PFSK-1 (cell line): Measurements from ENCODE around the gene MOK.

Experiments used
- POLR2AphosphoS5 ChIP-seq: IDR thresholded peaks from 2 replicates; pipeline ENCODE4 v1.6.1; 2012; ENCODE audit warnings: low read depth, mild to moderate bottlenecking, control low read depth, low read length, moderate library complexity
- SIN3A ChIP-seq: IDR thresholded peaks from 2 replicates; pipeline ENCODE4 v1.6.1; 2012; ENCODE audit warnings: mild to moderate bottlenecking, low read length, moderate library complexity, borderline replicate concordance; ENCODE audit not compliant: insufficient read depth
- TAF1 ChIP-seq: IDR thresholded peaks from 2 replicates; pipeline ENCODE4 v1.6.1; 2012; ENCODE audit warnings: low read length, control low read depth, borderline replicate concordance; ENCODE audit not compliant: insufficient read depth
- TF ChIP-seq, protein P1 (sequence below), 2 experiments: IDR thresholded peaks; 2 replicates each; pipeline versions ENCODE4 v1.6.1 to v1.8.0; 2011 to 2012; ENCODE audit warnings: low read depth in 2 of 2, low read length in 2 of 2, control low read depth in 1 of 2, inconsistent platforms in 1 of 2, mild to moderate bottlenecking in 1 of 2, moderate library complexity in 1 of 2; ENCODE audit not compliant: insufficient read depth in 1 of 2

DNA sequence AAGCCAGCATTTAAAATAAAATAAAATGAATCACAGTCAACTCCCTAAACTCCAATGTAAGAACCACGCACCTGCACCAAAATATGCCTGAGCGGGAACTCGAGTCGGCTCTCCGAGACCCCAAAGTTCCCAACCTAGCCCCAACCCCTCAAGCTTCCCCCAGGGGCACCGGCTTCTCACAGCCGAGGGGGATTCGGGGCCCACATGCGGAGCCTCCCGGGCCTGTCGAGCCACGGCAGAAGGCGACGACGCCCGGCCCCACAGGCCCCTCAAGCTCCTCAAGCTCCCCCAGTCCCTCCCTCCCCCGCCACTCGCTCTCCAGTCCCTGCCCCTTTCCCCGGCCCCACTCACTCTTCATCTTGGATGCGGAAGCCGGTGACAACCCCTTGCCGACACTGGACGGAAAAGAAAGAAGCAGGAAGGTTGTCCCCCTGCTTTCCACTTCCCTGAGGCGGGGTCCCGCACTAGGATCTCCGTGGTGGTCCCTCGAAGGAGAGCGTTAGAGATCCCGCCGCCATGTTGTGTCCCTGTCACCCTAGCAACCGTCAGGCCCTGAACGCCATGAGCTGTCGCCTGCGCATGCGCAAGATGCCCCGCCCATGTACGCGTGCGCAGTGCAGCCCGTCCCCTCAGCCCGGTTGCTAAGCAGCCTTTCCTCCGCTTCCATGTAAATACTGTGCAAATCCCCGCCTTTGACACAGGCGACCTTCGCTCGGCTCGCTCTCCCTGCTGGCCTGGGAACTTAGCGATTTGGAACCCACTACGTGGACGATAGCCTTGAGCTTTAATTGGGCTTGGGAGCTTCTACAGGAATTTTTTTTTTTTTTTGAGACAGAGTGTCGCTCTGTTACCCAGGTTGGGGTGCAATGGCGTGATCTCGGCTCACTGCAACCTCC is at the start of gene MOK:
- TF ChIP-seq, protein P1, sequence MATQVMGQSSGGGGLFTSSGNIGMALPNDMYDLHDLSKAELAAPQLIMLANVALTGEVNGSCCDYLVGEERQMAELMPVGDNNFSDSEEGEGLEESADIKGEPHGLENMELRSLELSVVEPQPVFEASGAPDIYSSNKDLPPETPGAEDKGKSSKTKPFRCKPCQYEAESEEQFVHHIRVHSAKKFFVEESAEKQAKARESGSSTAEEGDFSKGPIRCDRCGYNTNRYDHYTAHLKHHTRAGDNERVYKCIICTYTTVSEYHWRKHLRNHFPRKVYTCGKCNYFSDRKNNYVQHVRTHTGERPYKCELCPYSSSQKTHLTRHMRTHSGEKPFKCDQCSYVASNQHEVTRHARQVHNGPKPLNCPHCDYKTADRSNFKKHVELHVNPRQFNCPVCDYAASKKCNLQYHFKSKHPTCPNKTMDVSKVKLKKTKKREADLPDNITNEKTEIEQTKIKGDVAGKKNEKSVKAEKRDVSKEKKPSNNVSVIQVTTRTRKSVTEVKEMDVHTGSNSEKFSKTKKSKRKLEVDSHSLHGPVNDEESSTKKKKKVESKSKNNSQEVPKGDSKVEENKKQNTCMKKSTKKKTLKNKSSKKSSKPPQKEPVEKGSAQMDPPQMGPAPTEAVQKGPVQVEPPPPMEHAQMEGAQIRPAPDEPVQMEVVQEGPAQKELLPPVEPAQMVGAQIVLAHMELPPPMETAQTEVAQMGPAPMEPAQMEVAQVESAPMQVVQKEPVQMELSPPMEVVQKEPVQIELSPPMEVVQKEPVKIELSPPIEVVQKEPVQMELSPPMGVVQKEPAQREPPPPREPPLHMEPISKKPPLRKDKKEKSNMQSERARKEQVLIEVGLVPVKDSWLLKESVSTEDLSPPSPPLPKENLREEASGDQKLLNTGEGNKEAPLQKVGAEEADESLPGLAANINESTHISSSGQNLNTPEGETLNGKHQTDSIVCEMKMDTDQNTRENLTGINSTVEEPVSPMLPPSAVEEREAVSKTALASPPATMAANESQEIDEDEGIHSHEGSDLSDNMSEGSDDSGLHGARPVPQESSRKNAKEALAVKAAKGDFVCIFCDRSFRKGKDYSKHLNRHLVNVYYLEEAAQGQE (IDR thresholded peaks at IDR 0.05; ENCODE audit: insufficient read depth in 1 of 2, low read depth in 2 of 2, low read length in 2 of 2), result no peak
- TF ChIP-seq SIN3A (peak; percentile 88; the same call in 1 of the 2 replicates), TAF1 (no peak), POLR2AphosphoS5 (no peak)
